H1 (cell line): Measurements from ENCODE around the gene C19orf38. TPM values are rescaled to one million over a fixed set of nuclear protein-coding genes. Genes with fewer than 3 reads are reported as not detected.

Source experiments
- BCL11A ChIP-seq, 2 experiments: IDR thresholded peaks; one replicate each; pipeline ENCODE4 v1.6.1; 2011; ENCODE audit warnings: low read depth in 2 of 2, low read length in 2 of 2, mild to moderate bottlenecking in 2 of 2
- CEBPB ChIP-seq: IDR thresholded peaks from 2 replicates; pipeline ENCODE4 v1.6.1; 2012; ENCODE audit warnings: low read depth, low read length
- EGR1 ChIP-seq: IDR thresholded peaks from 2 replicates; pipeline ENCODE4 v1.6.1; 2011; ENCODE audit warnings: low read depth, low read length, borderline replicate concordance
- FOSL1 ChIP-seq: IDR thresholded peaks from 2 replicates; pipeline ENCODE4 v1.6.1; 2011; ENCODE audit warnings: mild to moderate bottlenecking, low read depth, low read length, moderate library complexity; ENCODE audit not compliant: insufficient read depth
- JUND ChIP-seq: IDR thresholded peaks from 2 replicates; pipeline ENCODE4 v1.6.1; 2011; ENCODE audit warnings: mild to moderate bottlenecking, improper control_type of control experiment, low read length
- POLR2A ChIP-seq, 2 experiments: IDR thresholded peaks; 1 replicate in 1 of 2; 2 replicates in 1 of 2; pipeline ENCODE4 v1.6.1; 2011; ENCODE audit warnings: low read depth in 2 of 2, low read length in 2 of 2, mild to moderate bottlenecking in 2 of 2; ENCODE audit errors: control extremely low read depth in 1 of 2
- RXRA ChIP-seq: IDR thresholded peaks from 2 replicates; pipeline ENCODE4 v1.6.1; 2011; ENCODE audit warnings: low read depth, mild to moderate bottlenecking, low read length, moderate library complexity; ENCODE audit not compliant: insufficient read depth
- polyA plus RNA-seq, 7 experiments: library from polyadenylated mRNA; depleted of rRNA in 3 of 7; stranded (reverse) in 5 of 7; unstranded in 2 of 7; fragments of >200 nt in 5 of 7; fragments of 200-250 nt in 2 of 7; gene quantifications; 1 replicate in 5 of 7; 2 replicates in 1 of 7; 4 replicates in 1 of 7; pipeline versions ENCODE4 v1.2.1 to v1.2.3, GENCODE V29; 2011 to 2013; ENCODE audit warnings: missing spikeins in 2 of 7, mixed read lengths in 2 of 7
- total RNA-seq: library from RNA; stranded (reverse); fragmentation: NEBNext Ultra II Directional; extraction: Animal tissue kit (Norgen Biotek cat#: 25700); gene quantifications from 2 replicates; pipeline ENCODE4 v1.2.1, GENCODE V29; 2021
- TF ChIP-seq, protein P1 (sequence below): fragments of 300-600 bp; sonication (generic); IDR thresholded peaks from 2 replicates; pipeline ENCODE4 v1.7.1; 2012; ENCODE audit warnings: low read length, moderate library complexity, mild to moderate bottlenecking, inconsistent platforms; ENCODE audit not compliant: insufficient replicate concordance
- TF ChIP-seq, protein P2 (sequence below), 3 experiments: IDR thresholded peaks; 1 replicate in 2 of 3; 2 replicates in 1 of 3; pipeline versions ENCODE4 v1.5.1 to v1.6.1; 2011; ENCODE audit warnings: low read length in 3 of 3, mild to moderate bottlenecking in 3 of 3, inconsistent platforms in 2 of 3, low read depth in 1 of 3, moderate library complexity in 1 of 3; ENCODE audit not compliant: insufficient read depth in 1 of 3; ENCODE audit errors: control extremely low read depth in 1 of 3

C19orf38 gene
- total and polyA plus RNA-seq, 2 of the 8 experiments (the other 6 are each of a cell fraction or from before 2014, with no cell fraction given): 0.53 TPM; not detected in 1

DNA sequence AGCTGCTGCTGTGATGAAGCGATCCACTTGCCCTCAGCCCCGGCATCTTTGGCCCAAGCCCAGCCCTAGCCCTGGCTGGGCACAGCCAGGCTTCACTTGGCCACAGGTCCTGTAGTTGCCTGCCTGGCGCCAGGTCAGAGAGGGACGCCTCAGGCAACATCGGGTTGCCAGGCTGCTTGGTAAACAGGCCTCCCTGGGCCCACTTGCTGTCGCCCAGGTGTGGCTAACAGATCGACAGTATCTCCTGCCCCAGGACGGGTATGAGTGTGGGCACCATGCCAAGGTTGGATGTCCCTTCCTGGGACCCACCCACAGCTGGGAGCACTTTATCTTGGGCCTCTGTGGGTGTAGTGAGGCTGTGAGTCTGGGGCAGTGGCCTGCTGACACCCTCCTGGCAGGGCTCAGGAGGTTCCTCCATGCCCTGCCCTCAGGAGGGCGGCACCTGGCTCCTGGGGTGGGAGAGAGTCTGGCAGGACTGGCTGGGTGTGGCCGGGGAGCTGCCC lies 51.0 kb downstream of the C19orf38 start (continued):
- TF ChIP-seq, protein P1, sequence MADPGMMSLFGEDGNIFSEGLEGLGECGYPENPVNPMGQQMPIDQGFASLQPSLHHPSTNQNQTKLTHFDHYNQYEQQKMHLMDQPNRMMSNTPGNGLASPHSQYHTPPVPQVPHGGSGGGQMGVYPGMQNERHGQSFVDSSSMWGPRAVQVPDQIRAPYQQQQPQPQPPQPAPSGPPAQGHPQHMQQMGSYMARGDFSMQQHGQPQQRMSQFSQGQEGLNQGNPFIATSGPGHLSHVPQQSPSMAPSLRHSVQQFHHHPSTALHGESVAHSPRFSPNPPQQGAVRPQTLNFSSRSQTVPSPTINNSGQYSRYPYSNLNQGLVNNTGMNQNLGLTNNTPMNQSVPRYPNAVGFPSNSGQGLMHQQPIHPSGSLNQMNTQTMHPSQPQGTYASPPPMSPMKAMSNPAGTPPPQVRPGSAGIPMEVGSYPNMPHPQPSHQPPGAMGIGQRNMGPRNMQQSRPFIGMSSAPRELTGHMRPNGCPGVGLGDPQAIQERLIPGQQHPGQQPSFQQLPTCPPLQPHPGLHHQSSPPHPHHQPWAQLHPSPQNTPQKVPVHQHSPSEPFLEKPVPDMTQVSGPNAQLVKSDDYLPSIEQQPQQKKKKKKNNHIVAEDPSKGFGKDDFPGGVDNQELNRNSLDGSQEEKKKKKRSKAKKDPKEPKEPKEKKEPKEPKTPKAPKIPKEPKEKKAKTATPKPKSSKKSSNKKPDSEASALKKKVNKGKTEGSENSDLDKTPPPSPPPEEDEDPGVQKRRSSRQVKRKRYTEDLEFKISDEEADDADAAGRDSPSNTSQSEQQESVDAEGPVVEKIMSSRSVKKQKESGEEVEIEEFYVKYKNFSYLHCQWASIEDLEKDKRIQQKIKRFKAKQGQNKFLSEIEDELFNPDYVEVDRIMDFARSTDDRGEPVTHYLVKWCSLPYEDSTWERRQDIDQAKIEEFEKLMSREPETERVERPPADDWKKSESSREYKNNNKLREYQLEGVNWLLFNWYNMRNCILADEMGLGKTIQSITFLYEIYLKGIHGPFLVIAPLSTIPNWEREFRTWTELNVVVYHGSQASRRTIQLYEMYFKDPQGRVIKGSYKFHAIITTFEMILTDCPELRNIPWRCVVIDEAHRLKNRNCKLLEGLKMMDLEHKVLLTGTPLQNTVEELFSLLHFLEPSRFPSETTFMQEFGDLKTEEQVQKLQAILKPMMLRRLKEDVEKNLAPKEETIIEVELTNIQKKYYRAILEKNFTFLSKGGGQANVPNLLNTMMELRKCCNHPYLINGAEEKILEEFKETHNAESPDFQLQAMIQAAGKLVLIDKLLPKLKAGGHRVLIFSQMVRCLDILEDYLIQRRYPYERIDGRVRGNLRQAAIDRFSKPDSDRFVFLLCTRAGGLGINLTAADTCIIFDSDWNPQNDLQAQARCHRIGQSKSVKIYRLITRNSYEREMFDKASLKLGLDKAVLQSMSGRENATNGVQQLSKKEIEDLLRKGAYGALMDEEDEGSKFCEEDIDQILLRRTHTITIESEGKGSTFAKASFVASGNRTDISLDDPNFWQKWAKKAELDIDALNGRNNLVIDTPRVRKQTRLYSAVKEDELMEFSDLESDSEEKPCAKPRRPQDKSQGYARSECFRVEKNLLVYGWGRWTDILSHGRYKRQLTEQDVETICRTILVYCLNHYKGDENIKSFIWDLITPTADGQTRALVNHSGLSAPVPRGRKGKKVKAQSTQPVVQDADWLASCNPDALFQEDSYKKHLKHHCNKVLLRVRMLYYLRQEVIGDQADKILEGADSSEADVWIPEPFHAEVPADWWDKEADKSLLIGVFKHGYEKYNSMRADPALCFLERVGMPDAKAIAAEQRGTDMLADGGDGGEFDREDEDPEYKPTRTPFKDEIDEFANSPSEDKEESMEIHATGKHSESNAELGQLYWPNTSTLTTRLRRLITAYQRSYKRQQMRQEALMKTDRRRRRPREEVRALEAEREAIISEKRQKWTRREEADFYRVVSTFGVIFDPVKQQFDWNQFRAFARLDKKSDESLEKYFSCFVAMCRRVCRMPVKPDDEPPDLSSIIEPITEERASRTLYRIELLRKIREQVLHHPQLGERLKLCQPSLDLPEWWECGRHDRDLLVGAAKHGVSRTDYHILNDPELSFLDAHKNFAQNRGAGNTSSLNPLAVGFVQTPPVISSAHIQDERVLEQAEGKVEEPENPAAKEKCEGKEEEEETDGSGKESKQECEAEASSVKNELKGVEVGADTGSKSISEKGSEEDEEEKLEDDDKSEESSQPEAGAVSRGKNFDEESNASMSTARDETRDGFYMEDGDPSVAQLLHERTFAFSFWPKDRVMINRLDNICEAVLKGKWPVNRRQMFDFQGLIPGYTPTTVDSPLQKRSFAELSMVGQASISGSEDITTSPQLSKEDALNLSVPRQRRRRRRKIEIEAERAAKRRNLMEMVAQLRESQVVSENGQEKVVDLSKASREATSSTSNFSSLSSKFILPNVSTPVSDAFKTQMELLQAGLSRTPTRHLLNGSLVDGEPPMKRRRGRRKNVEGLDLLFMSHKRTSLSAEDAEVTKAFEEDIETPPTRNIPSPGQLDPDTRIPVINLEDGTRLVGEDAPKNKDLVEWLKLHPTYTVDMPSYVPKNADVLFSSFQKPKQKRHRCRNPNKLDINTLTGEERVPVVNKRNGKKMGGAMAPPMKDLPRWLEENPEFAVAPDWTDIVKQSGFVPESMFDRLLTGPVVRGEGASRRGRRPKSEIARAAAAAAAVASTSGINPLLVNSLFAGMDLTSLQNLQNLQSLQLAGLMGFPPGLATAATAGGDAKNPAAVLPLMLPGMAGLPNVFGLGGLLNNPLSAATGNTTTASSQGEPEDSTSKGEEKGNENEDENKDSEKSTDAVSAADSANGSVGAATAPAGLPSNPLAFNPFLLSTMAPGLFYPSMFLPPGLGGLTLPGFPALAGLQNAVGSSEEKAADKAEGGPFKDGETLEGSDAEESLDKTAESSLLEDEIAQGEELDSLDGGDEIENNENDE: no peak
- TF ChIP-seq, protein P2, sequence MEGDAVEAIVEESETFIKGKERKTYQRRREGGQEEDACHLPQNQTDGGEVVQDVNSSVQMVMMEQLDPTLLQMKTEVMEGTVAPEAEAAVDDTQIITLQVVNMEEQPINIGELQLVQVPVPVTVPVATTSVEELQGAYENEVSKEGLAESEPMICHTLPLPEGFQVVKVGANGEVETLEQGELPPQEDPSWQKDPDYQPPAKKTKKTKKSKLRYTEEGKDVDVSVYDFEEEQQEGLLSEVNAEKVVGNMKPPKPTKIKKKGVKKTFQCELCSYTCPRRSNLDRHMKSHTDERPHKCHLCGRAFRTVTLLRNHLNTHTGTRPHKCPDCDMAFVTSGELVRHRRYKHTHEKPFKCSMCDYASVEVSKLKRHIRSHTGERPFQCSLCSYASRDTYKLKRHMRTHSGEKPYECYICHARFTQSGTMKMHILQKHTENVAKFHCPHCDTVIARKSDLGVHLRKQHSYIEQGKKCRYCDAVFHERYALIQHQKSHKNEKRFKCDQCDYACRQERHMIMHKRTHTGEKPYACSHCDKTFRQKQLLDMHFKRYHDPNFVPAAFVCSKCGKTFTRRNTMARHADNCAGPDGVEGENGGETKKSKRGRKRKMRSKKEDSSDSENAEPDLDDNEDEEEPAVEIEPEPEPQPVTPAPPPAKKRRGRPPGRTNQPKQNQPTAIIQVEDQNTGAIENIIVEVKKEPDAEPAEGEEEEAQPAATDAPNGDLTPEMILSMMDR (IDR thresholded peaks at IDR 0.05; ENCODE audit: control extremely low read depth in 1 of 3, insufficient read depth in 1 of 3, low read depth in 1 of 3, low read length in 3 of 3): no peak
- no peak for TF ChIP-seq BCL11A (IDR thresholded peaks at IDR 0.05; ENCODE audit: low read depth in 2 of 2, low read length in 2 of 2)
- no peak for TF ChIP-seq FOSL1
- TF ChIP-seq CEBPB: no peak
- TF ChIP-seq EGR1: no peak
- no peak for TF ChIP-seq JUND
- TF ChIP-seq RXRA: no peak
- TF ChIP-seq POLR2A (IDR thresholded peaks at IDR 0.05; ENCODE audit: control extremely low read depth in 1 of 2, low read depth in 2 of 2, low read length in 2 of 2): no peak
